ENCODE results near the gene FKBP1C.

GRCh38 chr6:63224179-63224578 lies 12.9 kb downstream of the FKBP1C start:
- no peak for TF ChIP-seq GATA2 (IDR thresholded peaks at IDR 0.05; ENCODE audit: low read depth, low read length)
- no peak for TF ChIP-seq GATA3 (IDR thresholded peaks at IDR 0.05; ENCODE audit: low read depth, low read length)

Data from SH-SY5Y (cell line).